Activated naive CD8-positive, alpha-beta T cell treated with anti-CD3 and anti-CD28 coated beads, Interleukin-2, amount 10 ng/mL, durations not matched to agents 7 days and 5 days (primary cell): ENCODE measurements around the gene UHRF1. TPM values are rescaled to one million over a fixed set of nuclear protein-coding genes. Genes with fewer than 3 reads are reported as not detected.
A peak's percentile ranks its signal among the peaks of the same experiment; 100 is the strongest.
"Not testable (repeated sequence)": the region's sequence is repeated elsewhere in the genome, so short reads cannot be mapped to it uniquely, and the experiment has no call there.

Source experiments
- ATAC-seq: fragments of 150-1000 bp; cut with Tn5 transposase; one replicate; pipeline ENCODE4 v1.10.0; 2021; ENCODE audit warnings: low read depth, moderate library complexity
- POLR2A ChIA-PET: fragments of 350-600 bp; sonication (Branson Sonifier 250); formaldehyde crosslinking; loops from one replicate; lab custom pipeline; 2021; ENCODE audit warnings: antibody characterized with exemption; lab: Charles Lee
- DNase-seq: peaks from one replicate; pipeline ENCODE4 v3.0.0; 2021
- H3K27ac Mint-ChIP-seq: one replicate; pipeline ENCODE4 v1.8.0; 2022; ENCODE audit warnings: mild to moderate bottlenecking, mixed read lengths
- H3K27me3 Mint-ChIP-seq: one replicate; pipeline ENCODE4 v1.8.0; 2022; ENCODE audit warnings: mild to moderate bottlenecking, moderate library complexity, mixed read lengths
- H3K36me3 Mint-ChIP-seq: one replicate; pipeline ENCODE4 v1.8.0; 2021; ENCODE audit warnings: mild to moderate bottlenecking, mixed read lengths
- H3K4me1 Mint-ChIP-seq: one replicate; pipeline ENCODE4 v1.8.0; 2021; ENCODE audit warnings: mixed read lengths
- H3K4me3 Mint-ChIP-seq: one replicate; pipeline ENCODE4 v1.8.0; 2022; ENCODE audit warnings: mild to moderate bottlenecking, moderate library complexity, mixed read lengths
- H3K9me3 Mint-ChIP-seq: one replicate; pipeline ENCODE4 v1.8.0; 2021; ENCODE audit warnings: mixed read lengths
- total RNA-seq, 2 experiments: library from RNA; stranded (reverse); gene quantifications; one replicate each; pipeline ENCODE4 v1.2.3, GENCODE V29; 2021

The UHRF1 gene
- total RNA-seq, 2 experiments from 2014 or later, result 90.8 to 103 TPM

DNA sequence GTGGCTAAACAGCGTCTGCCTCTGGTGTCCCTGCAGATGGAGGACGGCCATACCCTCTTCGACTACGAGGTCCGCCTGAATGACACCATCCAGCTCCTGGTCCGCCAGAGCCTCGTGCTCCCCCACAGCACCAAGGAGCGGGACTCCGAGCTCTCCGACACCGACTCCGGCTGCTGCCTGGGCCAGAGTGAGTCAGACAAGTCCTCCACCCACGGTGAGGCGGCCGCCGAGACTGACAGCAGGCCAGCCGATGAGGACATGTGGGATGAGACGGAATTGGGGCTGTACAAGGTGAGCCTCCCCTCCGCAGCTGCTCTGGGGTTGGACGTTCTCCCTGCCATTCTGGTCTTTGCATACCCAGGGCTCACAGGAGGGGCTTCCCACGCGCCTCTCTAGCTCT, 19.9 kb downstream of the UHRF1 start:
- ATAC-seq, result no peak
- DNase-seq, result no peak
- no peak overlapping the region for H3K27ac Mint-ChIP-seq
- H3K9me3 Mint-ChIP-seq, result no peaks in the 10 kb centered on the region
- no peaks in the 10 kb centered on the region for H3K27me3 Mint-ChIP-seq
- H3K36me3 Mint-ChIP-seq, result peaks cover 18% of the 10 kb centered on the region
- POLR2A ChIA-PET, result interaction anchor here (0.6 to 1.8 kb wide), 3 partner anchors 11 to 19 kb away, joined by 4 to 5 read pairs (median 5); no protein-coding TSS in a partner anchor
- no peaks in the 10 kb centered on the region for H3K4me1 Mint-ChIP-seq
- no peak overlapping the region for H3K4me3 Mint-ChIP-seq

DNA sequence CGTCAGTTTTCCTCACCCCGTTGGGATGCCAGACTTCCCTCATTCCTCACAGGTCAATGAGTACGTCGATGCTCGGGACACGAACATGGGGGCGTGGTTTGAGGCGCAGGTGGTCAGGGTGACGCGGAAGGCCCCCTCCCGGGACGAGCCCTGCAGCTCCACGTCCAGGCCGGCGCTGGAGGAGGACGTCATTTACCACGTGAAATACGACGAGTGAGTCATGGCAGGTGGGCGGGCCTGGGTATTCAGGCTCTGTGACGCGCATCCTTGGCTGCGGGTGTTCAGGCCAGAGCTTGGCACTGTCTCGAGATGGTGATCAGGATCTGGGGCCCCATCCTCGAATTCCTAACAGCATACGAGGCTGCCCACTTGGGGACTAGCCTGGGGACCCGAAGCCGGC, 21.4 kb downstream of the UHRF1 start:
- Mint-ChIP-seq H3K9me3 (no peaks in the 10 kb centered on the region), H3K27me3 (no peaks in the 10 kb centered on the region), H3K36me3 (peaks cover 25% of the 10 kb centered on the region), H3K4me3 (no peak overlapping the region), H3K27ac (no peak overlapping the region), H3K4me1 (peaks cover 5% of the 10 kb centered on the region)
- POLR2A ChIA-PET, result no interaction called here
- no peak for DNase-seq
- ATAC-seq, result no peak

DNA sequence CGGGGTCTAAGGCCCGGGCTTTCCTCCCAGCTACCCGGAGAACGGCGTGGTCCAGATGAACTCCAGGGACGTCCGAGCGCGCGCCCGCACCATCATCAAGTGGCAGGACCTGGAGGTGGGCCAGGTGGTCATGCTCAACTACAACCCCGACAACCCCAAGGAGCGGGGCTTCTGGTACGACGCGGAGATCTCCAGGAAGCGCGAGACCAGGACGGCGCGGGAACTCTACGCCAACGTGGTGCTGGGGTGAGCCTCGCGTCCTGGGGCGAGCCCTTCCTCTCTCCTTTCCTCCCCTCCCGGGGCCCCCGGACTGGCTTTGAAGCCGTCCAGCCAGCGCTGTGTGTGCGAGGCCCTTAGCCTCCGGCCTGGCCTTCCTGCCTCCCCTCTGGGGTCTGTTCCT, 23.4 kb downstream of the UHRF1 start:
- Mint-ChIP-seq H3K4me3 (no peak overlapping the region), H3K27me3 (no peaks in the 10 kb centered on the region), H3K4me1 (peaks cover 5% of the 10 kb centered on the region), H3K27ac (no peak overlapping the region), H3K36me3 (peaks cover 31% of the 10 kb centered on the region), H3K9me3 (no peaks in the 10 kb centered on the region)
- POLR2A ChIA-PET, result no interaction called here
- DNase-seq (no peak), ATAC-seq (no peak)

DNA sequence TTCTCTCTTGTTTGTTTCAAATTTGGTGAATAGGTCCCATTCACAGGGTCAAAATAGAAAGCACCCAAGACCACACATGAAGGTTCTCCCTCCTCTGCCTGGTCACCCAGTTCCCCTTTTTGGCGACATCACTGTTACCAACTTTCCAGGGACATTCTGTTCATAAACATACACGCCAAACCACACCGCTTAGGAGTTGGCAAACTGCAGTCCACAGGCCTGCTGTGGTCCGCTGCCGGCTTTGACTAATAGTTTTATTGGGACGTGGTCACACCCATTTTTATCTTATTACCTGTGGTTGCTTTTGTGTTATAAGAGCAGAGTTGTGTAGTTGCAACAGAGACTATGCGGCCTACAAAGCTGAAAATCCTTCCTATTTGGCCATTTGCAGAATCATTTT, 24.2 kb downstream of the UHRF1 start:
- Mint-ChIP-seq H3K4me3 (no peak overlapping the region), H3K27me3 (no peaks in the 10 kb centered on the region), H3K27ac (no peak overlapping the region), H3K36me3 (peaks cover 31% of the 10 kb centered on the region), H3K9me3 (no peaks in the 10 kb centered on the region), H3K4me1 (peaks cover 5% of the 10 kb centered on the region)
- POLR2A ChIA-PET, result no interaction called here
- ATAC-seq (no peak), DNase-seq (no peak)

DNA sequence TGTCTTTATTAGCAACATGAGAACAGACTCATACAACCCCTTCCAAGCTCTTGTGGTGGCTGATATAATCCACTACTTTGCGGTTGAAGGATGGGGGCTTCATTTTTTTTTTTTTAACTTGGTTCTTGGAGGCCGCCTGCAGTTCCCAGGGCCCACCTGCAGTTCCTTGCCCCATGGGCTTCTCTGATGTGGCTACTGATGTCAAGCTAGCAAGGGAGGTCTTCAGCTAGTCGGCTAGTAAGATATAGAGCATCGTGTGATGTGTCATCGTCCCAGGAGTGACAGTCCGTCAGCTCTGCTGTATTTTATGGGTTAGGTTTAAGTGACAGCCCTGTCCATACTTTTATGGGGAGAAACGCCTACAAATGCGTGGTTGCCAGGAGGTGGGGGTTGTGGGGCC, 26.1 kb downstream of the UHRF1 start:
- H3K27ac Mint-ChIP-seq, result no peak overlapping the region
- POLR2A ChIA-PET, result no interaction called here
- peaks cover 7% of the 10 kb centered on the region for H3K4me1 Mint-ChIP-seq
- no peaks in the 10 kb centered on the region for H3K27me3 Mint-ChIP-seq
- no peak overlapping the region for H3K4me3 Mint-ChIP-seq
- no peak for DNase-seq
- ATAC-seq, result no peak
- no peaks in the 10 kb centered on the region for H3K9me3 Mint-ChIP-seq
- peaks cover 38% of the 10 kb centered on the region for H3K36me3 Mint-ChIP-seq

DNA sequence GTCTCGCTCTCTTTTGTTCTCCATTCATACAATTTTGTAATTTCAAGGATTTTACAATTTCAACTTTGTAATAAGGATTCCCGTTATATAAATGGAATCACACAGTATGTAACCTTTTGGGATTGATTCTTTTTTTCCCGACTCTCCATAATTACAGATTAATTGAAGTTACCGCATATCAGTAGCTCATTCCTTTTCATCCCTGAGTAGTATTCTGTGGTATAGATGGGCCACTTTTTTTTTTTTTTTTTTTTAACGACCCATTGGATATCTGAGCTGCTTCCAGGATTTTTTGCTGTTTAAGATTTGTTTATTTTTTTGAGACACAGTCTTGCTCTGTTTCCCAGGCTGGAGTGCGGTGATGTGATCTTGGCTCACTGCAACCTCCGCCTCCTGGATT, 27.8 kb downstream of the UHRF1 start:
- DNase-seq (no peak), ATAC-seq (no peak)
- POLR2A ChIA-PET, result interaction anchor here (0.6 kb wide), 1 partner anchor 22 kb away, joined by 3 read pairs; no protein-coding TSS in a partner anchor
- Mint-ChIP-seq H3K36me3 (peaks cover 34% of the 10 kb centered on the region), H3K9me3 (no peaks in the 10 kb centered on the region), H3K27ac (no peak overlapping the region), H3K27me3 (no peaks in the 10 kb centered on the region), H3K4me1 (peaks cover 7% of the 10 kb centered on the region), H3K4me3 (no peak overlapping the region)

DNA sequence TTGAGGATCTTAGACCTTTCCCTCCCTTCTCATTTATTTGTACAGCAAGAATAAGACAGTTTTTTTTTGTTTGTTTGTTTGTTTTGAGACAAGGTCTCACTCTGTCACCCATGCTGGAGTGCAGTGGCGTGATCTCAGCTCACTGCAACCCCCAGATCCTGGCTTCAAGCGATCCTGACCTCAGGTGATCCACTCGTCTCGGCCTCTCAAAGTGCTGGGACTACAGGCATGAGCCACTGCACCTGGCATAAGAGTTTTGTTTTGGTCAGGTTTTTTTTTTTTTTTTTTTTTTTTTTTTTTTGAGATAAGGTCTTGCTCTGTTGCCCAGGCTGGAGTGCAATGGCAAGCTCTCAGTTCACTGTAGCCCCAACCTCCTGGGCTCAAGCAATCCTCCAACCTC, 29.2 kb downstream of the UHRF1 start:
- not testable (repeated sequence) for ATAC-seq, H3K27ac Mint-ChIP-seq, DNase-seq, H3K9me3 Mint-ChIP-seq, H3K27me3 Mint-ChIP-seq, H3K4me3 Mint-ChIP-seq, H3K4me1 Mint-ChIP-seq
- H3K36me3 Mint-ChIP-seq, result peaks cover 28% of the 10 kb centered on the region
- POLR2A ChIA-PET, result interaction anchor here (0.7 to 1.3 kb wide), 2 partner anchors 30 to 65 kb away, joined by 6 to 7 read pairs; partner anchors contain the start of gene KDM4B

DNA sequence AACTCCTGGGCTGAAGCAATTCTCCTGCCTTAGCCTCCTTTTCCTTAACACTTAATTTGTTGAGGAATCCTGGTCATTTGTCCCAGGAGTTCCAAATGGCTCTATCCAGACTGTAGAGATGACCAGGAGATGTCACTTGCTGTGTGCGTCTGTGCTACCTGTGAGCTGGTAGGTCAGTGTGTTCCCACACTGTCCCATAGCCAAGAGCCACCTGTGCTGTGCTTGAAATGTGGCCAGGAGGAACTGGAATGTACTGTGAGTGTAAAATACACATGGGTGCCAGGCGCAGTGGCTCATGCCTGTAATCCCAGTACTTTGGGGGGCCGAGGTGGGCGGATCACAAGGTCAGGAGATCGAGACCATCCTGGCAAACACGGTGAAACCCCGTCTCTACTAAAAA, 30.2 kb downstream of the UHRF1 start:
- Mint-ChIP-seq H3K4me3 (no peak overlapping the region), H3K9me3 (no peaks in the 10 kb centered on the region), H3K4me1 (peaks cover 5% of the 10 kb centered on the region), H3K27ac (no peak overlapping the region), H3K27me3 (no peaks in the 10 kb centered on the region), H3K36me3 (peaks cover 27% of the 10 kb centered on the region)
- ATAC-seq (no peak), DNase-seq (no peak)
- POLR2A ChIA-PET, result no interaction called here

DNA sequence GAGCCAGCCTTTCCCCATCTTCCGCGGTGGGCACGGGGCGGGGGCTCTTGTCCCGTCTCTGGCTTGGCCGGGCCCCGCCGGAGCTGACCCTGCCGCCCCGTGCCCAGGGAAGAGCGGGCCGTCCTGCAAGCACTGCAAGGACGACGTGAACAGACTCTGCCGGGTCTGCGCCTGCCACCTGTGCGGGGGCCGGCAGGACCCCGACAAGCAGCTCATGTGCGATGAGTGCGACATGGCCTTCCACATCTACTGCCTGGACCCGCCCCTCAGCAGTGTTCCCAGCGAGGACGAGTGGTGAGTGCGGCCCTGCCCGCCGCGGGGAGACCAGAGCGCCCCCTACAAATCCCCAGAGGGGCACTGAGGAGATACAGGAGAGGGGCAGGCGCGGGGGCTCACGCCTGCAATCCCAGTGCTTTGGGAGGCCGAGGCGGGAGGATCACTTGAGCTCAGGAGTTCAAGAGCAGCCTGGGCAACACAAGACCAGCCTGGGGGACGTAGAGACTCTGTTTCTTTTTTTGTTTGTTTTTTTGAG, 32.4 kb downstream of the UHRF1 start:
- H3K4me1 Mint-ChIP-seq, result not testable (repeated sequence)

DNA sequence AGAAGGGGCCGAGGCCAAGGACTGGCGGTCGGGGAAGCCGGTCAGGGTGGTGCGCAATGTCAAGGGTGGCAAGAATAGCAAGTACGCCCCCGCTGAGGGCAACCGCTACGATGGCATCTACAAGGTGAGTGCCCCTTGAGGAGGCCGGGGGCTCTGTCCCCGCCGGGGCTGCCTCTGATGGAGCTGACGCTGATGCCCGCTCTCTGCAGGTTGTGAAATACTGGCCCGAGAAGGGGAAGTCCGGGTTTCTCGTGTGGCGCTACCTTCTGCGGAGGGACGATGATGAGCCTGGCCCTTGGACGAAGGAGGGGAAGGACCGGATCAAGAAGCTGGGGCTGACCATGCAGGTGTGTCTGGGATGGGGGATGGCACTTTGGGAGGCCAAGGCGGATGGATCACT, 41.3 kb downstream of the UHRF1 start:
- H3K36me3 Mint-ChIP-seq, result peaks cover 38% of the 10 kb centered on the region
- H3K27me3 Mint-ChIP-seq, POLR2A ChIA-PET, H3K4me3 Mint-ChIP-seq, H3K27ac Mint-ChIP-seq, H3K4me1 Mint-ChIP-seq, H3K9me3 Mint-ChIP-seq, ATAC-seq, DNase-seq: not testable (repeated sequence)

More for the DNA sequence above, 32.4 kb downstream of the UHRF1 start:
- H3K27ac Mint-ChIP-seq, H3K27me3 Mint-ChIP-seq, H3K4me3 Mint-ChIP-seq, ATAC-seq, POLR2A ChIA-PET, H3K9me3 Mint-ChIP-seq, DNase-seq: not testable (repeated sequence)
- peaks cover 20% of the 10 kb centered on the region for H3K36me3 Mint-ChIP-seq

DNA sequence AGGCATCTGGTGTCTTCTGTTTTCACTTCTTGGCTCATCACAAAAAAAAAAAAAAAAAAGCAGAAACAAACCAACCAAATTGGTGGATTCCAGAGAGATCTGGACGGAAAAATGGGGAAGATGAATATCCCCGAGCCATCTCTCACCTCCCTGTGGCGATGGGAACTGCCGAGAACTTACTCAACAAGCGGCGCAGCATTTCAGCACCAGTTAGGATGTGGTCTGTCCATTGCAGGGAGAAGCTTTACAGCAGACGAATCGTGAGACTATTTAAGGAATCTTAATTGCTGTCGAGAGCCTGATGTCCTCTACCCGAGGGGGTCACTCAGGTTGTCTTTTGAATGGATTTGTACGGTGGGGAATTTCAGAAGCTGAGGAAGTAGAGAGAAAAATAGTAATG, 42.4 kb downstream of the UHRF1 start:
- DNase-seq (no peak), ATAC-seq (no peak)
- Mint-ChIP-seq H3K27me3 (no peaks in the 10 kb centered on the region), H3K27ac (no peak overlapping the region), H3K9me3 (no peaks in the 10 kb centered on the region), H3K4me3 (no peak overlapping the region), H3K36me3 (peaks cover 34% of the 10 kb centered on the region), H3K4me1 (no peaks in the 10 kb centered on the region)
- POLR2A ChIA-PET, result no interaction called here

DNA sequence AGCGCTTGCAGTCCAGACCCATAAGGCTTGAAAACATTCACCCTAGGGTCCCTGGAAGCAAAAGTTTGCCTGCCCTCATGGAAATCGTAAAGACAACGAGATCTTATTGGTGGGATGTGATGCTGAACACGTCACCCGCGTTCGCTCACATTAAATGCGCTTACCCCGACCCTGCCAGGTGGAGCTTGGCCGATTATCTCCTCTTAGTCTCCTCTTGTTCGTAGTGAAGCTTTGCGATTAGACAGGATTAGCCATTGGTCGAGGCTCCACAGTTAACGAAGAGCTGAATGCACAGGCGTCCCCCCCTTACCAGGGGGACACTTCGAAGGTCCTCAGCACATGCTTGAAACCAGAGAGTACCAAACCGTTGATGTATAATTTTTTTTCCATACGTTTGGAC, 43.6 kb downstream of the UHRF1 start:
- Mint-ChIP-seq H3K4me1 (no peaks in the 10 kb centered on the region), H3K27me3 (no peaks in the 10 kb centered on the region), H3K27ac (no peak overlapping the region), H3K4me3 (no peak overlapping the region), H3K9me3 (no peaks in the 10 kb centered on the region), H3K36me3 (peaks cover 28% of the 10 kb centered on the region)
- ATAC-seq (no peak), DNase-seq (no peak)
- POLR2A ChIA-PET, result no interaction called here

DNA sequence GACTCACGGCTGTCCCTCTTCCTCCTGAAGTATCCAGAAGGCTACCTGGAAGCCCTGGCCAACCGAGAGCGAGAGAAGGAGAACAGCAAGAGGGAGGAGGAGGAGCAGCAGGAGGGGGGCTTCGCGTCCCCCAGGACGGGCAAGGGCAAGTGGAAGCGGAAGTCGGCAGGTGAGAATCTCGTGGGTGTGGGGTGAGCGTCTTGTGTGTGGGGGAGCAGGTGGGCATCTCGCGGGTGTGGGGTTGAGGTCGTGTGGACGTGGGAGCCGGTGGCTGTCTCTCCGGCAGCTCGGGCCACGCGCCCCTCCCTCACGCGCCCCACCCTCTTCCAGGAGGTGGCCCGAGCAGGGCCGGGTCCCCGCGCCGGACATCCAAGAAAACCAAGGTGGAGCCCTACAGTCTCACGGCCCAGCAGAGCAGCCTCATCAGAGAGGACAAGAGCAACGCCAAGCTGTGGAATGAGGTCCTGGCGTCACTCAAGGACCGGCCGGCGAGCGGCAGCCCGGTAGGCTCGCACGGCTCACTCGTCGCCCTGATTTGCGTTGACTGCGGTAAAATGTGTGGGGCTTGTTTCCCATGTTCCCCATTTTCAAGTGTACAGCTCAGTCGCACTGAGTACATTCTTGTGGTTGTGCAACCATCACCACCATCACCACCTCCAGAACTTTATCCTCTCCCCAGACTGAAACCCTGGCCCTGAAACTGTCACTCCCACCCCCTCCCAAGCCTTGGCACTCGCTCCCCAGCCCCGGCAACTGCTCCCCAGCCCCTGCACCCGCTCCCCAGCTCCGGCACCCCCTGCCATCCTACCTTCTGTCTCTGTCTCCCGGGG, 45.2 kb downstream of the UHRF1 start:
- H3K4me1 Mint-ChIP-seq, H3K9me3 Mint-ChIP-seq, DNase-seq, H3K27me3 Mint-ChIP-seq, ATAC-seq, POLR2A ChIA-PET, H3K4me3 Mint-ChIP-seq: not testable (repeated sequence)
- peaks cover 26% of the 10 kb centered on the region for H3K36me3 Mint-ChIP-seq
- peak overlapping the region; percentile 45 for H3K27ac Mint-ChIP-seq

DNA sequence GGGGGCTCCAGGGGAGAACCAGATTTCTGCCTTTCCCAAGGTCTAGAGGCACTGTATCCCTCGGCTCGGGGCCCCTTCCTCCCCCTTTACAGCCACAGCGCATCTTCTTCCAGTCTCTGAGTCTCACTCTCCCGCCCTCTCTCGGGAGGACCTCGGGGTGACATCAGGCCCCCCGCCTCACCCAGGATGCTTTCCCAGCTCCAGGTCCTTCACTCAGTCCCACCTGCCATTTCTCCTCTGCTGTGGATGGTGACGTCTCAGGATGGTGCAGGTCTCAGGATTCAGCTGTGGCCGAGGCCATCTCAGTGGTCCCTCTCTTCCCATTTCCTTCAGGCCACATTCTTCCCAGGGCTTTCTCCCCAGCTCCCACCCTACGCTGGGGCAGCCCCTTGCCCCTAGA, 46.0 kb downstream of the UHRF1 start:
- Mint-ChIP-seq H3K4me1 (no peaks in the 10 kb centered on the region), H3K4me3 (no peak overlapping the region), H3K9me3 (no peaks in the 10 kb centered on the region), H3K27ac (peak overlapping the region; percentile 63), H3K27me3 (no peaks in the 10 kb centered on the region), H3K36me3 (peaks cover 31% of the 10 kb centered on the region)
- no peak for ATAC-seq
- DNase-seq, result no peak
- POLR2A ChIA-PET, result no interaction called here
